ENCODE measurements around the gene FEM1B.

- TF ChIP-seq CTCF (IDR thresholded peaks at IDR 0.05) (peak in 1 of 4 experiments; percentile 39), POLR2A (IDR thresholded peaks at IDR 0.05) (no peak), EP300 (IDR thresholded peaks at IDR 0.05) (no peak)
Observed at GRCh38 chr15:68278345-68278594, 725 bp downstream of the FEM1B start.

Data from sigmoid colon (tissue), 4 donors.